HG02981 (cell line): Measurements from ENCODE around the gene LIPC.

Experiments used
- ATAC-seq: cut with Tn5 transposase; IDR thresholded peaks from one replicate; pipeline ENCODE4 v1.9.1; 2021; ENCODE audit warnings: mild to moderate bottlenecking, moderate library complexity; ENCODE audit not compliant: unreplicated experiment

LIPC gene

DNA sequence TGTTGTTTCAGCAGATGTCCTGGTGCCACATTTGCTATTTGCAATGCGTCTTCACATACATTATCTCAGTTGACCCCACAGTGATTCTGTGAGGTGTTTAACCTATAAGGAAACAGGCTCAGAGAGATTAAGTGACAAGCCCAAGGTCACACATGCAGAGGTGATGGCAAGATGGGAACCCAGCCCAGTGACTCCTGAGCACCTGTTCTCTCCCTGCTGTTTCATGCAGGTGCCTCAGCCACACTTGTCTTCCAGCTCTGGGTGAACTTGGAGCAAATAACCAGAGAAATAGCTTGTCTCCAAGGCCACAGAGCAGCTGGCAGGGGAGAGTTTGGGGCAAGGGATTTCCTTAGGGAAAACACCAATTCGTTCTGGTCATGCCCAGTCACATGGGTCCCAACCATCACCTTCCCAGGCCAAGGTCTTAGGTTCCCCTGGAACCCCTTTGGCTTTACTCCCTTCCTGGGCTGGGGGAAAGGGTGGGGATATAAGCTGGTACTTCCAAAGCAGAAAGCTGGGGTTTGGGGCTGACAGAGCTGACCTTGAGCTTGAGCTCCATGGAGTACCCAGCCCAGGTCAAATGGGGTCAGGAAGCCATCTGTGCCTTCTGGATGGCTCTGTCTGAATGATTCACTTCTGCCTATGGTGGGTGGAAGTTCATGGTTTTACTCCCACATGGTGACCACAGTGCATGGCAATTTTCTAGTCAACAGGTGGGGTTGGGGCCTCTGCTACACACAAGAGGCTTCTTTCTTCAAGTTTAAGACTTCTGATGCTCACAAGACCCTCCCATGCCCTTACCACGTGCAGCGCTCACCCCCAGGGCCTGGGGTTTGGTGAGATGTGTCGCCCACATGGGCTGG lies 22.4 kb downstream of the LIPC start:
- no peak for ATAC-seq

DNA sequence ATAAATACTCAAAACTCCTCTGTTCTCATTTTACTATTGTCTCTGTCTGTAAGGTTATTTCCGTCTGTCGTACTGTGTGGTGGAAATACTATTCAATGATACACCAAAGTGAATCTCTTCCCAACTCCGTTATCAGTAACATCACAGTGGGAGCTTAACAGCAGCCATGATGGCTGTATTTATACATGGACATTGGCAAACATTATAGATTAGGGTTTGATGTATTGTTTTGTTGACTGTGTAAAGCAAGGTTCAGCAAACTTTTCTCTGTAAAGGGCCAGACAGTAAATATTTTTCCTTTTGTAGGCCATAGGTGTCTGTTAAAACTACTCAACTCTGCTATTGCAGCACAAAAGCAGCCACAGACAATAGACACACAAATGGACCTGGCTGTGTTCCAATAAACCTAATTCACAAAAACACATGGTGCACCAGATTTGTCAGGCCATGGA lies 23.2 kb downstream of the LIPC start:
- no peak for ATAC-seq

DNA sequence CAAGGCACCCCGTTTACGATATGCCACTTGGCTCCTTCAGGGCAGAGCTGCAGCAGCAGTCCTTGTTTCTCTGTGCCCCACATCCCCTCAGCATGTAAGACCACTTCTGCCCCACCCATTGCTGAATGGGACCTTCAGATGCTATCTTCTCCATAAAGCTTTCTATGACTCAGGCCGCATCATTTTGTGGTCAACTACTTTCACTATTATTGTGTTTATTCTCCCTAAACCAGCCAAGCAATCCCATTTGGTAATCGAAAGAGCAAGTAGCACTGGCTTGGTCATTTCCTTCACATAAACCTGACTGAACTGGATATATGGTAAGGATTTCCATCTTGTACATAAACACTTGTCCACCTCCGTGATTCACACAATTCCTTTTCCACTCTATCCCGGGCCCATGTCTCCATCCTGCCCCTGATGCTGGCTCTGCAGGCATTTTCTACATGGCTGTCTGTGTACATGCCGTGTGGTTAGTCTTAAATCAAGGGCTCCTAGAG lies 25.7 kb downstream of the LIPC start:
- ATAC-seq = peak; percentile 70

DNA sequence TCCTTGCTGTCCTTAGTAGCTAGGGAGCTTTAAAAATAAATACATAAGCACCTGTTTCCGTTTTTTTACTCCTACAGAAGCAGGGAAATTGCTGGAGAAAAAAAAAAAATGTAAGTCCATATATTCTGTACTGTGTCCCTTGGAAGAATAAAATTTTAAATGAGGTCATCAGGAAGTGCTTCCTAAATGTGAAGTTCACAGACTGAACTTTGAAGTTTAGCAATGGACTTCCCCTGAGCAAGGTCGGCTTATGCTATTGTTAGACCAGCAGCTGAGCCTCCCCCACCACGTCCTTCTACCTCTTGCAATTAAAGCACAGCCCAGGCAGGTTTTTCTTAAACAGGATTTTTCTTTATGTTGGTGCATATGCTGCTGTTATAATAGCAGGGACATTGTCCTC lies 26.3 kb downstream of the LIPC start:
- ATAC-seq = no peak

DNA sequence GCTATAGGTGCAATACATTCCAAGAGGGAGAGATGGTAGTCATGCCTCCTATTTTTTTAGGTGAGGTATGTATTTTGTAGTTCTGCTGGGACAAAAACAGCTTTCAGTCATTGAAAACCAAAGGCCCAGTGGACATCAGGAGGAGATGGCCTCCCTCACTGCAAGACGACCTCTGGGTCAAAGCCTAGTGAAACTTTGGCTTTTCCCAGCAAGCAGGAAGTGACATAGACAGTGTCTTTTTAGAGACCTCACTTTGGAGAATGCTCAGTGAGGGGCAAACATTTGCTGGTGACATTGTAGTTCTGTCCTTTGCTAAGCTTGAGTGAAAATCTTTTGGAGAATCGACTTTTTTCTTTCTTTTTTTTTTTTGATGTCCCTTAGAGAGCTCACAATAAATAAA lies 27.3 kb downstream of the LIPC start:
- ATAC-seq = no peak

DNA sequence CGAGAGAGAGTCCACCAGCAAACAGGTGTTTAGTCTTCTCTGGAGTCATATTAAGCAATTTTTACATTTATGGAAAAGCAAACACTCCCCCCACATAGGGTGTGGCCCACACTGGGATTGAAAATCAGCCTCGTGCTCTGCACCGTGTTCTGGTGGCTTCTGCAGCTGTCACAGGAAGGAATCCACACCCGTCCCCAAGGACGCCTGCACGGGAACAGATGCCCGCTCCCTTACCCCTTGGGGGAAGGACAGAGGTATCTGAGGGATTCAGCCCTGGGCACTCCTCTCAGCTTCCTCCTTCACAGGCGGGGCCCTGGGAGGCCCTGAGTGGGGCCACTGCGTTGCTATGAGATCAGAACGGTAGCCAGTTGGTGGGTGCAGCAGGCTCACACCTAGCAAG lies 27.8 kb downstream of the LIPC start:
- no peak for ATAC-seq

DNA sequence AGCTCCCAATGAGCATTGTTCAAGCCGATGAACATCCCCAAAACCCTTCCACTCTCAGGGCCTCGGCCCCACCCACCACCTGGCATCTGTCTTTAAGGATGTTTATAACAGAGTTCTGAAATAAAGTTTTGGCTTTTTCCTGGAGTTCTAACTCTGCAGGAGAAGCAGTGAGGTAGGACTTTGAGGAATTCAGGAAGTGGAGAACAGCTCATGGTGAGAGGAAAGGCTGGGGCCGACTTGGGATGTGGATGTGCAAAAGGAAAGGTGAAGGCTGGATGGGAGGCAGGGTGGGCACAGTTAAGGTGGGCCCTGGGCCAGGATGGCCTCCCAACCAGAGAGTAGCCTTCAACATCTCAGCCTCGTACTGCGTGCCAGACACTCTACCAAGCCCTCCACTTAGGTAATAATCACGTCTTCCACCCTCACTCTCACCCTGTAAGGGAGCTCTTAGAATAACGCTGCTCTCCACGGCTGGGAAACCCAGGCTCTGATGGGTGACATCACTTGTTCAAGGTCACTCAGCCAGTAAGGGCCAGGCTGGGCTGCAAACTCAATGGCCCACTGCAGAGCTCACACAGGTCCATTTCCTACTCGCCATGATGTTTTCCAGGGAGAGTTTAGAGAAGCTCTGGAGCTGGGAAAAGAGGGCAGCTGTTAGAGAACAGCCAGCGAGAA lies 28.5 kb downstream of the LIPC start:
- no peak for ATAC-seq

DNA sequence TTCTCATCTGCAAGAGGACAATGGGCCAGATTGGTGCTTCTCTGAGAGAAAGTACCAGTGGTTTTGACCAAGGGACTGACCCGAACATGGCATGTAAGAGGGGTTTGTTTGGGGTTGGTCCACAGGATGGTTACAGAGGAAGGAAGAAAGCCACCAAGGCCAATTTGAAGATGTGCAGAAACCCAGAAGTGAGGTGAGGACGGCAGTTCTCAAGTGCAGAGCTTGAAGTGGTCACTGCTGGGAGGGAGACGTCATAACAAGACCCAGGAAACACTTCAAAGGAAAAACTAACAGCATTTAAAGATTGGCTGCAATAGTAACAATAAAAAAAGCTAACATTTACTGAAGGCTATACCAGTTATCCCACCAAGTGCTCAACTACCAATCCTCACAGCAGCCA lies 29.1 kb downstream of the LIPC start:
- ATAC-seq = no peak

DNA sequence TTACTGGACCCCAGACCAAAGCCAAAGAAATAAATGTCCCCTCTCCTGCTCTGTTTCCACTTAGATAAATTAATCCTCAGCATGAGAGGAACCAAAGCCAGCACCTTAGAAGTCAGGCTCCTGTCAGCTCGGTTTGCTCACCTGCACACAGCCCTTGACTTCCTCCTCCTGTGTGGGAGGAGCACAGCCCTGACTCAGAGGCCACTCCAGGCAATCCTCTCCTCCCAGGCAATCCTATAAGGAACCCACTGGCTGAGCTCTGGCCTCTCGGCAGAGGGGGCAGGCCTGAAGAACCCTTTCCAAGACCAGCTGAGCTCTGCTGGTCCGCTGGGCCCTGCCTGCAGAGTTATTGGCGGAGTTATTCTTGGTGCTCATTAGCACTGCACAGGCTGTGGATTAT lies 30.8 kb downstream of the LIPC start:
- no peak for ATAC-seq

DNA sequence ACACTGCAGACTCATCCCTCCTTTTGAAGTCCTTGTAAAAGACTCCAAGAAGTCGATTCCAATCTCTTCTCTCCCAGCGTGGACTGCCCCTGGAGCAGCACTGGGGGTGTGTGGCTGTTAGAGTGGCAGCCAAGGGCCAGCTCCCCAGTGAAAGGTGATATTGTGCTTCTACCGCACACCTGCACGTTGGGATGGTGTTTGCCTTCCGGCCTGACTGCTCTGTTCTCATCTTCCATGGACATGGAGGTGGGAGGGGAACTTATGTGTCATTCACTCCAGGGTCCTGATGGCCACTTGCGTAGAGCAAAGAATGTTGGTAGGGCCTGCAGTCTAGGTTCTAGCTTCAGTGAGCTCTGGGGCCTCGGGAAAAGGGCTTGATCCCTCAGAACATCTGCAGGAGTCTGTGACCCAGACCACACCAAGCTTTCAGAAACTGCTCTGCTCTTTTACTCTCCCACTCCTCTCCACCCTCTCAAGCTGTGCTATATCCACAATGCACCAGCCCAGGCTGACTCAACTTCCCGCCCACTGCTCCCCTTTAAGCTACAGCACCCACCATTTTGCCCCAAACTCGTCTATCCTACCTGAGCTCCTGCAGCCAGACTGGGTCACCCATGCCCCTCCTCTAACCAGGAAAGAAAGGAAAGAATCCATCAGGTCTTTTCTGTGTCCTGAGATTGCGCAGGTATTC lies 31.3 kb downstream of the LIPC start:
- ATAC-seq = no peak

DNA sequence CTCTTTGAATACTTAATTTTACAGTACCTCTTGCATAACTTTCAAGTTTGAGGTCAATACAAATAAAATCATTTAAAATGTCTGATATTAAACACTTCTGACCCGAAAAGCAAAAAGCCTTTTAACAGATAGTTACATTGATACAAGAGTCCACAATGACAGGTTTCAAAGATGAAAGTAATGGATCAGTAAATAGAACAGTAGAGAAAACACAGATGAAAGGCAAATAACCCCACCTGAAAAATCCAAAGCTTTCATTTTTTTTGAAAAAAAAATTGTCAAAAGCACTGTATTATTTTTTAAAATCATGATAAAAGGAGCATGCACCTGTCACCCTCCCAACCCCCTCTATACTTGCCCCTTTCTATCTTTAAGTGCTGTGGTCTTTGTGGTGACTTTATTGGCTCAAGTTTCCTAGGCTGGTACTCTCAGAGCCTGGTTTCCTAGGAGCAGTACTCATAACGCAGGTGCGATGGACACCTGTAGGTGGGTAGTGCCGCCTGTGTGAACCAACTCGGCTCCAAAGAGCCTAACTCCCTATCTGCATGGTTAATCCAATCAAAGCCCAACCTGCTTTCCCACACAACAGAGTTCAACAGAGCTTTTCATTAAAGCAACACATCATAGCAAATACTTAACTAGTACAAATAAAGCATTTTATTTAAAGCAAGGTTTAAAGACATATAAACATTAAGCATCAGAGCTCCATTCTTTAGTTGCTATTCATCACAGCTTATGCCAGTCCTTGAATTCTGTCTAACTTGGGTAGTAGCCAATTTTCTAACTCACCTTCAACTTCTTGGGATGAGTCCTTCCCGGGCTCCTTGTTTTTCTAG lies 32.2 kb downstream of the LIPC start:
- ATAC-seq = no peak

DNA sequence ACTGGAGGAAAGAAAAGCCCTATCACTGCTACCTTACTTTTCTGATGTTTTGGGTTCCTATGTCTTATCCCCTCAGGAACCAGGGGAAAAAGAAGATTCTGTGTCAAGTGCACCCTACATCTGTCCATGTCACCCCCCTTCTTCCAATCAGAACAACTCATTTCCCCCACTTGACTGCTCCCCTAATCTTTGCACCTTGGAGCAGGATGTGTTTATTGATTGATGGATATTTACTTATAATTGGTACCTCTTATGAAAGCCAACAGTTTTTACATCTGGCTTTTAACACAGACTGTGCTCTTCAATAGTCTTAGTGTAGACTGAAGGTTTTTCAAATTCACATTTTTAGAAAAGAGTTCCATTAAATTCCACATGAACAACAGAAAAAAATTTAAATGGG lies 33.3 kb downstream of the LIPC start:
- ATAC-seq = no peak

DNA sequence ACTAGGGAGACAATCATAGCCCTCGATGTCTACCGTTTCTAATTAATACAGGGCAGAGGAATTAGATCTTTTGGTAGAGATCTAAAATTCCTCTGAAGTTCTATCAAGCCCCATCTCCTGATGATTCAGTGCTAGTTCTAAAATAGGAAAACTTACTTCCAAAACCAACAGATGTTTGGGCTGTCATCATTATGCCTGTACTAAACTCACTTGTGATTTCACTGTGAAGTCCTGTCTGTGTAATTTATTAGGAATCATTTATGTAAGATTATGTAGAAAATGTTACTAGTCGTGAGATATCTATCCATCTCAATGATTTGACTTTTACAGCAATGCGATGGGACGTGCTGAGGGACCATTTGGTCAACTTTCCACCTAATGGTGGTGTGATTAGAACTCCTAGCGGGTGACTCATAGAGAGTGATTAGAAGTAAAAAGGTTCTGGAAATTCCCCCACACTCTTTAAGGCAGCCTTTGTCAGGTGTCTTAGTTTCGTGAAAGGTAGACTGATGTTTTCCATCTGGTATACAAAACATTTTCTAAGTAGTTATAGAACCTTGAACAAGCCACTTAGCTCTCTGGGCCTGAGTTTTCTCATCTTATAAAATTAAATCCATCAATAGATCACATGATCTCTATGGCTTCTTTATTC lies 34.2 kb downstream of the LIPC start:
- no peak for ATAC-seq

DNA sequence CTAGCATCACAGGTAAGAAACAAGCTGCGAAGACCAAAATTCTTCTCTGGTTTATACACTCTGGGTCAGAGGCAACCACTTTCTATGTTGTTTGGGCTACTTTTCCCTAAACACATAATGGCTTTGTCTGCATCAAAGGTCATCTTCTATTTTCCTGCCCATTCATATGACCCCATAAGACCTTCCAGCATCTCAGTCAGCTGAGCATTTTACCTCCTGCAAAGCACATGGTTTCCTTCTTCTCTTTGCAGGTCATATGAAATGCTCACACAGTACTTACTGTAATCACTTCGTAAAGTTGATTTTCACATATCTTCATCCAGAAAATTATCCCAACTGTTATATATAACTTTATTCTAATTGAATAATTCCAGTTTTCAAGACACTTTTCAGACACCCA lies 34.8 kb downstream of the LIPC start:
- no peak for ATAC-seq

DNA sequence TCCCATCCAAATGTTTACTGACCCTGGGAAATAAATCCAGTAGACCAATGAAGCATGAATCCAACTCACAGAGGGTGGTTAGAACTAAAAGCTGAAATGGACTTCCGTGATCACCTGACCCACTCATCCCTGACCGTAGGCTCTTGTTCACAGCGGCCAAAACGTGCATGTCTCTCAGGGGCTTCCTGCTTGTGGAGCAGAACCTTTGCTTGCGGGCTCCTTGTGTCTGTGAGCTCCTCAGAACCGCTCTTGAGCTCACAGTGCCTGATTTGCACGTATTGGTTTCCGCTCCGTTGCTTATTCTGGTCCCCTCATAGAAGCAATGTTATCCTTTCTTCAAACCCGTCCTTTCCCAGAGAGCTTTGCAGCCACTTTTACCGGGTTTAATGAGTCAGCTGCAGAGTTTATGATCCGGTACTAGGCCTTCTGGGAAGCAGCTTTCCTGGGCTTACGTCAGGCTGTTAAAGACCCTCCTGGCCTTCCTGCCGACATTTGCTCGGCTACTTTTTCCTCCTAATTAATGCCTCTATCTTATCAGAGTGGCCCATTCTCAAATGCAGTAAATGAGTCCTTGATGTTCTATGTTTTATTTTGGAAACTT lies 35.4 kb downstream of the LIPC start:
- no peak for ATAC-seq

DNA sequence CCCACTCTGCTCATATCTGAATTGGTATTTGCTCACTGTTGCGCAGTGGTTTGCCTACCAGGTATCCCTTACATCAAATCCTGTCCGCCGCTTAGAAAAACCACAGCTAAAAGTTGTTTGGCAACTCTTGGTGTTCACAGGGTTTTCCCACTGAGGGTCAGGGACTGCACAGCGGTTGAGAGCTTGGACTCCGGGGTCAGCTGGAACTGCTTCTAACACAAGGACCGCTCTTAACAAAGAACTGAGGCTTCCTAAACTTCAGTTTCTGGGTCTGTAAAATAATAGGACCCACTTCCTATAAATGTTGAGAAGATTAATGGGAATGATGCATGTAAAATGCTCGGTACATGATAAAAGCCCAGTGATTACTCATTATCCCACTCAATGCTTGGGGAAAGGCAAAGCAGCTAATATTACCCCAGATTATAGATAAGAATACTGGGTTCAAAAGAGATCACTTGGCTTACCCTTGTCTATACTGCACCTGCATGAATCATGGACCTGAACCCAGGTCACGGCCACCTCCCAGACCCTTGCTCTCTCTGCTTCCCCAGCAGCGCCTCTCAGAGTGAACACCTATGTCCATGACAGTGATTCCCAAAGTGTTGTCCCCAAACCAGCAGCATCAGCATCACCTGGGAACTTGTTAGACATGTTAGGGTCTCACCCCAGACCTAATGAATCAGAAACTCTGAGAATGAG lies 36.1 kb downstream of the LIPC start:
- ATAC-seq = no peak

DNA sequence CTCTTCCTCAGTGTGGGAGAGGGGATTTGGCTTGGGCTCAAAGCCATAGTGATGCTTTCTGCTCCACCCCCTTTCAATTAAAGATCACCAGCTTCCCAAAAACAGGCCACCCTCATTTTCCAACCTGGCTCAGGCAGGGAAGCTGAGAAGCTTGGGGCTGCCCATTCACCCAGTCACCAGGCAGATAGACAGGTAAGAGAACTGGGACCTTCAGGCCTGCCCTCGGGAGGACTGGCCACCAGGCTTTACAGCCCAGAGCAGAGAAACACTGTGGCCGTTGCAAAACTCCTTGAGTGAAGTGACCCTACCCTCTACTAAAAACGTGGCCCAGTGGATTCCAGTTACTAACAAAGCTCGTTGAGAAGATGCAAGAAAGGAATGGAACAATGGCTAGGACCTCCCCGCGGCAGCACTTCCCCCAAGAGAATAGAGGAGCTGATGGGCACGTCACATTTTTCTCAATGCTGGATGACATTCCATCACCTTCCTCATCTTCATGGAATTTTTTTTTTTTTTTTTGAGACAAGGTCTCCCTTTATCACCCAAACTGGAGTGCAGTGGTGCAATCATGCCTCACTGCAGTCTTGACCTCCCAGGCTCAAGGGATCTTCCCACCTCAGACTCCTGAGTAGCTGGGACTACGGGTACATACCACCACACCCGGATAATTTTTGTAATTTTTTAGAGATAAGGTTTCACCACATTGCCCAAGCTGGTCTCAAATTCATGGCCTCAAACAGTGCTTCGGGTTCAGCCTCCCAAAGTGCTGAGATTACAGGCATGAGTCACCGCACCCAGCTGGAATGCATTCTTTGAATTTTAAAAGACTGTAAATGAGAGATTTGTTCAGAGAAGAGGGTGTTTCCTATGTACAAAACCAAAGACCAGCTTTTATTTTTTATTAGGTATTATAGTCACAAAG lies 37.9 kb downstream of the LIPC start:
- no peak for ATAC-seq

DNA sequence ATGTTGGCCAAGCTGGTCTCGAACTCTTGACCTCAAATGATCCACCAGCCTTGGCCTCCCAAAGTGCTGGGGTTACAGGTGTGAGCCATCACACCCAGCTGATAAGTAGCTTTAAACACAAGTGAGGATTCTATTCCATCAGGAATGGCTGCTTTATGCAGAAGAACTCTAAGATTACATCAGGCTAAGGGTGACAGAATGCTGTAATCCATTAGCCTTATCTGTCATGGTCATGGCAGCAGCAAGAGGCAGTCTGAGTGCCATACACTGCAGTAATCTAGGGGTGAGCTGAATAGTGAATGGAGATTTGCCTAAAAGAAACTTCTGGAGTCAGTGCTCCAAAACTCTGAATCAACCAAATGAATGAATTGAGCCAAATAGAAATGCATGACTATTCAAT lies 39.6 kb downstream of the LIPC start:
- no peak for ATAC-seq
